Lower leg skin (tissue), 4 donors: Measurements from ENCODE around the gene CCDC74B. TPM values are rescaled to one million over a fixed set of nuclear protein-coding genes. Genes with fewer than 3 reads are reported as not detected.
"Not testable (repeated sequence)": the region's sequence is repeated elsewhere in the genome, so short reads cannot be mapped to it uniquely, and the experiment has no call there.

ENCODE experiments used
- DNase-seq, 2 donors: peaks; one replicate each; pipeline ENCODE4 v3.0.0-alpha.2; 2019; ENCODE audit warnings: low spot score in 2 of 2
- H3K4me3 ChIP-seq: fragments of 200-600 bp; sonication (generic); 2 replicates; pipeline ENCODE4 v1.5.1; 2017; ENCODE audit warnings: mild to moderate bottlenecking, low read depth; ENCODE audit not compliant: poor library complexity, severe bottlenecking
- CTCF ChIP-seq, 3 donors: fragments of 450-650 bp; IDR thresholded peaks; one replicate each; pipeline ENCODE4 v1.5.1; 2016; ENCODE audit warnings: antibody characterized with exemption in 3 of 3, mild to moderate bottlenecking in 3 of 3, moderate library complexity in 2 of 3
- POLR2A ChIP-seq, 2 donors: fragments of 450-650 bp; IDR thresholded peaks; one replicate each; pipeline ENCODE4 v1.6.1; 2016 to 2017; ENCODE audit warnings: antibody characterized with exemption in 2 of 2, mild to moderate bottlenecking in 1 of 2, moderate library complexity in 1 of 2
- WGBS, 2 donors: methylation state at CpG; one replicate each; pipeline ENCODE4 v1.1.5; 2018; 5-methylcytosine and 5-hydroxymethylcytosine counted together
- intact Hi-C: fragments of 100-400 bp; cut with DNase I; formaldehyde crosslinking; loops from one replicate; pipeline ENCODE4 v1.15.0; 2023; ENCODE audit warnings: low total_unique reads
- total RNA-seq, 4 donors: library from RNA; depleted of rRNA; stranded (reverse); fragments of >200 nt; gene quantifications; one replicate each; pipeline ENCODE4 v1.1.0, GENCODE V29; 2016

Gene CCDC74B
- total RNA-seq, 4 donors from 2014 or later = 0.84 to 4.0 (median 3.2) TPM

GRCh38 chr2:130136546-130136945 is 8.4 kb downstream of the CCDC74B start:
- DNase-seq = peak in 1 of 2 donors; percentile 26
- 43% methylated on average over 4 of the region's 10 CpGs; no CpG with 5 or more reads in 1 of the 2 donors for WGBS, 2 donors
- H3K4me3 ChIP-seq, intact Hi-C loops: not testable (repeated sequence)

- WGBS, 2 donors = 90% methylated on average over 9 to 14 of the region's 15 CpGs
- no peak for TF ChIP-seq POLR2A (IDR thresholded peaks at IDR 0.05)
- TF ChIP-seq CTCF (IDR thresholded peaks at IDR 0.05) = no peak
- peak in 1 of 2 donors; percentile 66 for DNase-seq
- H3K4me3 ChIP-seq = no peak overlapping the region
- intact Hi-C loops = no loop called here
Measured at GRCh38 chr2:130135692-130136541, 9.0 kb downstream of the CCDC74B start.

GRCh38 chr2:130129120-130129829 is 15.6 kb downstream of the CCDC74B start, which contains the start of gene POTEF:
POTEF (minus strand) TSS chr2:130129222; CDS start chr2:130120515, 8,707 bp downstream.
- DNase-seq = peak in 1 of 2 donors; percentile 59
- WGBS, 2 donors = 93% methylated on average over 16 to 21 of the region's 29 CpGs

GRCh38 chr2:130128464-130128863 is 16.4 kb downstream of the CCDC74B start:
- intact Hi-C loops, H3K4me3 ChIP-seq: not testable (repeated sequence)
- 78 to 92% methylated on average over 9 to 10 of the region's 14 CpGs for WGBS, 2 donors
- DNase-seq = peak in 1 of 2 donors; percentile 42

More at GRCh38 chr2:130129120-130129829, 15.6 kb downstream of the CCDC74B start, which contains the start of gene POTEF:
- intact Hi-C loops, H3K4me3 ChIP-seq: not testable (repeated sequence)

DNA sequence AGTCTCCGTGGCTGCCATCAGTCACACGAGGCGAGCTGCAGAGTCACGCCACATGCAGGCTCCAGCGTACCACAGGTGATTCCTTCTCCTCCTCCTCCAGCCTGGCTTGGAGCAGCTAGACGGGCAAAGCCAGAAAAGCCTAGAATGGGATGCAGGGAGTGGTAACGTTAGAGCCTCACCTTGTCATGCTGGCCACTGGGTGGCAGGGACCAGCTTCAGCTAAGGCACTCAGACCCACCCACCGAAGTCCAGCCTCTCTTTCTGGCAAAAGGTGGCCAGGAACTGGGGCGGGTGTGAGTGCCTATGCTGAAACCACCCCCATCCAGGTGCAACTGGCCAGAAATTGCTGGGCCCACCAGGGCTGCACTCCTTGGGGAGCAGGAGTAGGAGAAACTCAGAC is 17.2 kb downstream of the CCDC74B start:
- WGBS, 2 donors = 80% methylated on average over 7 of the region's 9 CpGs; no CpG with 5 or more reads in 1 of the 2 donors
- DNase-seq, H3K4me3 ChIP-seq, intact Hi-C loops: not testable (repeated sequence)

- 93 to 95% methylated on average over 29 to 39 of the region's 45 CpGs for WGBS, 2 donors
- H3K4me3 ChIP-seq, DNase-seq, intact Hi-C loops: not testable (repeated sequence)
Measured at GRCh38 chr2:130120924-130121323, 24.0 kb downstream of the CCDC74B start.

DNA sequence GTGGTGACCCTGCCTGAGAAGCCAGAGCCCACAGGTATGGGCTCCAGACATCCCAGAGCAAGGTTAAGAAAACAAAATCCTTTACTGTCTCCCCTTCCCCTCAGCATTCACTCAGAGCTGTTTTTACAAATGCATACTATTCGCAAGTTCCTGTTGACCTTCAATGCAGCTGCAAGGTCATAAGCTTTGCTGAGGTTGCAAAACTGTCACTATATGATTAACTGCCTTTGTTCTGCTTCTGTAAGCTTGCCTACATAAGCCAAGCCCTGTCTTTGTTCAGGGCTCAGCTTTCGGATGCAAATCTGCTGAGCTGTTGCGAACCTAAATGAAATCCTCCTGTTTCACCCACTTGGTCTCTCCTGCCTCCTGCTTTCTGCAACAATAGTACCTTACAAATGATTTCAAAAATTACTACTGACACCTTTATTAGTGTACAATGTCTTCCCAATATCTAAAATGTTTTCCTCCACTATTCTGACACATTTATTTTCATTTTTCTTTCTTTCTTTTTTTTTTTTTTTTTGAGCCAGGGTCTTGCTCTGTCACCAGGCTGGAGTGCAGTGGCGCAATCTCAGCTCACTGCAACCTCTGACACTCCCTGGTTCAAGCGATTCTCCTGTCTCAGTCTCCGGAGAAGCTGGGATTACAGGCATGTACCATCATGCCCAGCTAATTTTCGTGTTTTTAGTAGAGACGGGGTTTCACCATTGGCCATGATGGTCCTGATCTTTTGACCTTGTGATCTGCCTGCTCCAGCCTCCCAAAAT is 42.1 kb downstream of the CCDC74B start:
- DNase-seq, intact Hi-C loops, H3K4me3 ChIP-seq: not testable (repeated sequence)
- WGBS, 2 donors = 46 to 48% methylated on average over 5 to 6 of the region's 8 CpGs

Other genes with a start within 250 kb of the CCDC74B start
- not detected for gene RAB6C, start 165.4 kb downstream of the CCDC74B start, total RNA-seq
- gene POTEF, start 15.9 kb downstream of the CCDC74B start, total RNA-seq = not detected
- gene SMPD4, start 36.5 kb upstream of the CCDC74B start, total RNA-seq = 10 to 100 TPM; 29.7 to 44.4 (median 38.6) TPM
- 100 to 1,000 TPM; 127 to 189 (median 149) TPM for gene MZT2B, start 37.1 kb upstream of the CCDC74B start, total RNA-seq
- gene TUBA3E, start 53.3 kb upstream of the CCDC74B start, total RNA-seq = not detected
- 10 to 100 TPM; 84.8 to 98.1 (median 97.0) TPM for gene IMP4, start 197.8 kb upstream of the CCDC74B start, total RNA-seq
- gene PTPN18, start 210.9 kb upstream of the CCDC74B start, total RNA-seq = 10 to 100 TPM; 18.7 to 31.1 (median 25.4) TPM